AG10803 (cell line): ENCODE measurements around the gene E2F4.

ENCODE experiments used
- DNase-seq: peaks from one replicate; pipeline ENCODE4 v3.0.0; 2010; ENCODE audit warnings: low read depth
- H3K4me3 ChIP-seq: 2 replicates; pipeline ENCODE4 v1.5.1; 2011; ENCODE audit warnings: mild to moderate bottlenecking, low read length, control low read depth
- TF ChIP-seq, protein P1 (sequence below): conservative IDR thresholded peaks from 2 replicates; pipeline ENCODE4 v1.5.1; 2011; ENCODE audit warnings: mild to moderate bottlenecking, low read length, control low read depth, inconsistent platforms

Gene E2F4

DNA sequence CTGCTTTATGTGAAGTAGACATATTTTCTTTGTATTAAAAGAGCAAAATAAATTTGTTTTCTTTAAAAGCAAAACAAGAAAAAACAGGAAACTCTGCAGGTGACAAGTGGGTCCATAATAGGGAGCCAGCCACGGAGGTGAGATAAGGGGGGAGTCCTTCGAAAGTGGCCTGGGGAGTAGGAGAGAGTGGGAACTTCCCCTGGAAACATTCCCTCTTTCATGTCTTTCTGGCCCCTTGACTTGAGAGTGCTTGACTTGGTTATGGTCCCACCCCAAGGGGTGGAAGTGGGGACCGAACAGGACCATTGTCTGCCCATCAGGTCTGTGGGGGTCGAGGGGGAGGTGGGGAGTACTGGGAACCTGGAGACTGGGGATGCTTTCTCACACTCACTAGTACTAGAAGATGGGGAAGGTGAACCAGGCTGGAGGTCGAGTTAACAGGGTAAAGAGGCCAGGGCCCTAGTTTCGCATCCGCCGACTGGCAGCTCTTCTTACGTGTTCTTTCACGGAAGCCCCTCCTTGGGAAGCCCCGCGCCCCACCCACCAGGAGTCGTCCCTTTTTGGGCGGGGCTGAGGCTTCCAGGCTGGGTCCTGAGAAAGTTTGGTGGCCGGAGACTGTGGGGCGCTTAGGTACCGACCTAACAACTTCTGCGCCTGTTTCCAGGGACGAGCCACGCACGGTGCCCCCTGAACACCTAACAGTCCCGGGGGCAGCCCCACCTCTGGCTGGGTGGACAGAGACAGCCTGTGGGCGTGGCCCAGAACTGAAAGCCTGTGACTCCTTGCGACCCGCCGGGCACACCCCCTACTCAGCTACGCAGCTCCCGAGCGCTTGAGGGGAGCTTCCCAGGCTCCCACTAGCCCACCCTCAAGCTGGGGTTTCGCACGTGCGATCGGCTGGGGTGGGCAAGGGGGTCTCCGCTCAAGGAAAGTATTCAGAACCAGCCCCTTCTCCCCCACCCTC is 33.0 kb upstream of the E2F4 start:
- peak overlapping the region; percentile 74 for H3K4me3 ChIP-seq
- TF ChIP-seq, protein P1, sequence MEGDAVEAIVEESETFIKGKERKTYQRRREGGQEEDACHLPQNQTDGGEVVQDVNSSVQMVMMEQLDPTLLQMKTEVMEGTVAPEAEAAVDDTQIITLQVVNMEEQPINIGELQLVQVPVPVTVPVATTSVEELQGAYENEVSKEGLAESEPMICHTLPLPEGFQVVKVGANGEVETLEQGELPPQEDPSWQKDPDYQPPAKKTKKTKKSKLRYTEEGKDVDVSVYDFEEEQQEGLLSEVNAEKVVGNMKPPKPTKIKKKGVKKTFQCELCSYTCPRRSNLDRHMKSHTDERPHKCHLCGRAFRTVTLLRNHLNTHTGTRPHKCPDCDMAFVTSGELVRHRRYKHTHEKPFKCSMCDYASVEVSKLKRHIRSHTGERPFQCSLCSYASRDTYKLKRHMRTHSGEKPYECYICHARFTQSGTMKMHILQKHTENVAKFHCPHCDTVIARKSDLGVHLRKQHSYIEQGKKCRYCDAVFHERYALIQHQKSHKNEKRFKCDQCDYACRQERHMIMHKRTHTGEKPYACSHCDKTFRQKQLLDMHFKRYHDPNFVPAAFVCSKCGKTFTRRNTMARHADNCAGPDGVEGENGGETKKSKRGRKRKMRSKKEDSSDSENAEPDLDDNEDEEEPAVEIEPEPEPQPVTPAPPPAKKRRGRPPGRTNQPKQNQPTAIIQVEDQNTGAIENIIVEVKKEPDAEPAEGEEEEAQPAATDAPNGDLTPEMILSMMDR, result no peak
- no peak for DNase-seq

DNA sequence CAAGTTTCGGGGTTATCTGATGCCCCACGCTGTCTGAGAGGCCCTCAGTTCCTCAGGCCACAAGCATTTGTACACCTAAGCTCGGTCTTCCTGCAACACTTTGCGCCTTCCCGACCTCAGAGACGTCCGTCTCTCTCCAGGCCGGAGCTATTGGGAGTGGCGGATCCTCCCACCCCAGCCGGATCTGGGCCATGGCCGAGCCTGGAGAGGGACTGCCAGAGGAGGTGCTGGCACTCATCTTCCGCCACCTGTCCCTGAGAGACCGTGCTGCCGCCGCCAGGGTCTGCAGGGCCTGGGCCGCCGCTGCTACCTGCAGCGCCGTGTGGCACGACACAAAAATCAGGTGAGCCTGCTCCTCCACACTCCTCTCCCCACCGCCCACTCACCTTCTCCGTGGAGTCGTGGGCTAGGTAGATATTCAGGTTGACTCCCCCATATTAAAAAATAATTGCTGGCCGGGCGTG is 30.3 kb upstream of the E2F4 start:
- TF ChIP-seq, protein P1, result no peak
- H3K4me3 ChIP-seq, result peak overlapping the region; percentile 9; the same call in 1 of the 2 replicates
- DNase-seq, result no peak

DNA sequence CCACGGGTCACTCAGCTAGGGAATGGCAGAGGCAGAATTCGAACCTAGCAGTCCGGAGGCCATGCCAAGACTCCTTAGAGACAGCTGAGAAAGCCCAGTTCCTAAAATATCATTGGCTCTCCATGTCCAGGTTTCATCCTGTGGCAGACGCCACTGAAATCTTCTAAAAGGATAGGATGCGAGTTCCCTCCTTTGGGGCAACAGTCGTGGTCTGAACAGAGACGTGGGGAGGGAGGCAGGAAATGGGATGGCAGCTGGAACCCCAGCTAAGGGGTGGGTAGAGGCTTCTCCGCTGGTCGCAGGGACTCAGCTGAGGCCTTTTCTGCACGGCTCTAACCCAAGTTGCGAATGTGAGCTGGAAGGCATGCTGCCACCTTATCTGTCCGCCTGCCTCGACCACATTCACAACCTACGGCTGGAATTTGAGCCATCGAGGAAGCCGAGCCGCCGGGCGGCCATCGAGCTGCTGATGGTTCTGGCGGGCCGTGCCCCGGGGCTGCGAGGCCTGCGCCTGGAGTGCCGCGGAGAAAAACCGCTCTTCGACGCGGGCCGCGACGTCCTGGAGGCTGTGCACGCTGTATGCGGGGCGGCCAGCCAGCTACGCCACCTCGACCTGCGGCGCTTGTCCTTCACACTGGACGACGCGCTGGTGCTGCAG is 29.3 kb upstream of the E2F4 start:
- TF ChIP-seq, protein P1, result no peak
- H3K4me3 ChIP-seq, result no peak overlapping the region
- no peak for DNase-seq

DNA sequence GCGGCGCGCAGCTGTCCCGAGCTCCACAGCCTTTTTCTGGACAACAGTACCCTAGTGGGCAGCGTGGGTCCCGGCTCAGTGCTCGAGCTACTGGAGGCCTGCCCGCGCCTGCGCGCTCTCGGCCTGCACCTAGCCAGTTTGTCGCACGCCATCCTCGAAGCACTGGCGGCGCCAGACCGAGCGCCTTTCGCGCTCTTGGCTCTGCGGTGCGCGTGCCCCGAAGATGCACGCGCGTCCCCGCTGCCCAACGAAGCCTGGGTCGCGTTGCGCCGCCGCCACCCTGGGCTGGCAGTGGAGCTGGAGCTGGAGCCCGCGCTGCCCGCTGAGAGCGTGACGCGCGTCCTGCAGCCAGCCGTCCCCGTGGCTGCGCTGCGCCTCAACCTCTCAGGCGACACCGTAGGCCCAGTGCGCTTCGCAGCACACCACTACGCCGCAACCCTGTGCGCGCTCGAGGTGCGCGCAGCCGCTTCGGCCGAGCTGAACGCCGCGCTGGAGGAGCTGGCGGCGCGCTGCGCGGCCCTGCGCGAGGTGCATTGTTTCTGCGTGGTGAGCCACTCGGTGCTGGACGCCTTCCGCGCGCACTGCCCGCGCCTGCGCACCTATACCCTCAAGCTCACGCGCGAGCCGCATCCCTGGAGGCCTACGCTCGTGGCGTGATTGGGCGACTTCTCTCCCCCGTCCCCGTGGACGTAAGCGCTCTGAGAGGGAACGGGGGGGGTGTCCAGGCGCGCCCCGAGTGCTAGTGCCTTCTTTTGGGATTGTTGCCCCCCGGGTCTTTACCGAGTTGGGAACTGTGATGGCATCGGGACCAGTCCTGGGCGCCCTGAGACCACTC is 28.6 kb upstream of the E2F4 start:
- peak; percentile 39 for DNase-seq
- no peak overlapping the region for H3K4me3 ChIP-seq
- TF ChIP-seq, protein P1, result no peak

DNA sequence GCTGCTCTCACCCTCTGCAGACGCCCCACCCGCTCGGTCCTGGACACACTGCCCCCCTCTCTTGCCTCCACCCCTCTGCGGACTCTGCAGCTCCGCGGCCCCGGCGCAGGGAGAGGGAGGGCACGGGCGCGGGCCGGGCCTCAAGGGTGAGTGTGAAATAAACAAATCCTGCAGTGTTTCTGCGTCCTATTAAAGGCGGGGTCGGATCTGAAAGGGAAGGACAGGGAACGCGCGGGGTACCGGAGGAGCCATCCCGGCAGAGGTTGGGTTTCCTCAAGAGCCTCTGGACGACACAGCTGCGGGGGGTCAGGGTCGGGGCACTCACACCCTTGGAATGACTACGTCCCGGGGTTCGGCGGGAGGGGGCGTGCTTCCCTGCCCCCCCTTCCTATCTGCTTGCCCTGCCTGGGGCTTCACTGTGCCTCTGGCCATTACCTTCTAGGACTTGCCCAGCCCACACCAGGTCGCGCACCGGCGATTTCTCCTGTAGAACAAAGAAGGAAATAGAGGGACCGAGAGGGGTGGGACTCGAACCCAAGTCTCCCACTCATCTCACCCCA is 27.9 kb upstream of the E2F4 start:
- no peak for DNase-seq

DNA sequence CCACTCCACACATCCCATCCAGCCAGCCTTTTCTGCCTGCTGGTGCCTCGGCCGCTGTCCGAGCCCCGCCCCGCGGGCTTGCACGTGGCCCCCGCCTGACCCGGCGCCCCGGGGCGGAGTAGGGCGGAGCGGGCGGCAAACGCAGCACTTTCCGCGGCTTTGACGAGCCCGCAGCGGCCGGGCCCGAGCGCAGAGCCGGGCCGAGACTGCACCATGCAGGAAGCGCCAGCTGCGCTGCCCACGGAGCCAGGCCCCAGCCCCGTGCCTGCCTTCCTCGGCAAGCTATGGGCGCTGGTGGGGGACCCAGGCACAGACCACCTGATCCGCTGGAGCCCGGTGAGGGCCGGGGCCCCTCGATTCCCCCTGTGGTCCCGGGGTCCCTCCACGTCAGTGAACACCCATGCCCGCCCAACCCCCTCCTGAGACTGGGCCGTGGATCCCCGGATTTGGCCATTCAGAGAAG is 27.3 kb upstream of the E2F4 start, which contains the start of gene HSF4:
HSF4 (plus strand) TSS at position 147 of the 463 bp plus-strand sequence; CDS start at position 214, 67 bp downstream.
- H3K4me3 ChIP-seq, result no peak within 1 kb of the TSS
- no peak for DNase-seq

More for the DNA sequence above, 27.9 kb upstream of the E2F4 start:
- TF ChIP-seq, protein P1, result no peak
- H3K4me3 ChIP-seq, result no peak overlapping the region

More for the DNA sequence above, 27.3 kb upstream of the E2F4 start, which contains the start of gene HSF4:
- TF ChIP-seq, protein P1, result no peak
